GM19193 (cell line): ENCODE data around the gene GPR50.

Experiments used
- POLR2A ChIP-seq: IDR thresholded peaks from 4 replicates; pipeline ENCODE4 v1.6.1; 2011; ENCODE audit not compliant: insufficient read depth, insufficient read length; ENCODE audit errors: extremely low read depth

GPR50 gene

GRCh38 chrX:151181088-151181487 lies 4.7 kb downstream of the GPR50 start:
- no peak for TF ChIP-seq POLR2A

- TF ChIP-seq POLR2A, result no peak
Observed at GRCh38 chrX:151183233-151183753, 6.9 kb downstream of the GPR50 start.

GRCh38 chrX:151183912-151184565 lies 7.7 kb downstream of the GPR50 start:
- TF ChIP-seq POLR2A, result no peak

GRCh38 chrX:151184705-151185104 lies 8.3 kb downstream of the GPR50 start:
- TF ChIP-seq POLR2A, result no peak

- TF ChIP-seq POLR2A, result no peak
Observed at GRCh38 chrX:151206871-151207270, 30.5 kb downstream of the GPR50 start.

GRCh38 chrX:151225843-151226242 lies 49.5 kb downstream of the GPR50 start:
- TF ChIP-seq POLR2A, result no peak

DNA sequence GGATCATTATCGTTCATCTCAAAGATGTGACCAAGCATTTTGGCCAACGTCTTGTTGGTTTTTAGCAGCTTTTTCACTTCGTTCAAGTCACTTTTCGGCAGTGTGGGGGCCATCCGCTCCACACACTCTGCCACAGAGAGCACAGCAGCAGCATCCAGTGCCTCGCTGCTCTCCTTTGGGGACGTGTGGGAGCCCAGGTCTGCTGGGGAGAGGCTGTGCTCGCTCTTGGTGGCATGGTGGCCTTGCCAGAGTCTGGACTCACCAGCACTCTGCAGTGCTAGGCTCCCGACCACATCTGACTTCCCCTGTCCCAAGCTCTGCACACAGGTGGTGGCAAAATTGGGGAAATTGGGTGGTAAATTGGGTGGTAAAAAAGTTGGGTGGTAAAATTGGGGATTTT lies 50.6 kb downstream of the GPR50 start:
- no peak for TF ChIP-seq POLR2A

- no peak for TF ChIP-seq POLR2A
Observed at GRCh38 chrX:151227627-151228026, 51.2 kb downstream of the GPR50 start.

GRCh38 chrX:151228935-151229334 lies 52.6 kb downstream of the GPR50 start:
- no peak for TF ChIP-seq POLR2A
